Fibroblast of lung (primary cell): ENCODE measurements around the gene TLE5. TPM values are rescaled to one million over a fixed set of nuclear protein-coding genes. Genes with fewer than 3 reads are reported as not detected.

Experiments used
- DNase-seq, 2 donors: peaks; one replicate each; pipeline versions ENCODE4 v3.0.0 to v3.0.0-alpha.2; 2010; ENCODE audit warnings: low read depth in 2 of 2
- H2AFZ ChIP-seq: 2 replicates; pipeline ENCODE4 v1.5.1; 2012; ENCODE audit warnings: low read length, control low read depth, inconsistent platforms
- H3K27ac ChIP-seq: 2 replicates; pipeline ENCODE4 v1.5.1; 2011; ENCODE audit warnings: low read length, control low read depth; ENCODE audit not compliant: insufficient read depth
- H3K27me3 ChIP-seq: 2 replicates; pipeline ENCODE4 v1.5.1; 2011; ENCODE audit warnings: mild to moderate bottlenecking, low read length; ENCODE audit not compliant: control insufficient read depth, insufficient read depth
- H3K36me3 ChIP-seq: 2 replicates; pipeline ENCODE4 v1.5.1; 2011; ENCODE audit warnings: low read length; ENCODE audit not compliant: control insufficient read depth, insufficient read depth
- H3K4me1 ChIP-seq: 2 replicates; pipeline ENCODE4 v1.5.1; 2011; ENCODE audit warnings: low read length; ENCODE audit not compliant: control insufficient read depth, insufficient read depth; ENCODE audit errors: extremely low read depth
- H3K4me2 ChIP-seq: 2 replicates; pipeline ENCODE4 v1.5.1; 2011; ENCODE audit warnings: low read length, control low read depth; ENCODE audit not compliant: insufficient read depth; ENCODE audit errors: extremely low read depth
- H3K4me3 ChIP-seq, 4 experiments: fragments of 200-600 bp in 1 of 4; sonication (generic) in 1 of 4; replicated peaks in 1 of 4; 2 replicates each; pipeline ENCODE4 v1.5.1; 2011 to 2016; ENCODE audit warnings: low read length in 4 of 4, low read depth in 3 of 4, mild to moderate bottlenecking in 3 of 4, control low read depth in 2 of 4, inconsistent platforms in 1 of 4, mixed read lengths in 1 of 4; ENCODE audit not compliant: insufficient read depth in 1 of 4; ENCODE audit errors: control extremely low read depth in 1 of 4
- H3K79me2 ChIP-seq: 2 replicates; pipeline ENCODE4 v1.5.1; 2012; ENCODE audit warnings: mild to moderate bottlenecking, low read length, inconsistent platforms; ENCODE audit not compliant: control insufficient read depth, insufficient read depth
- H3K9ac ChIP-seq: 2 replicates; pipeline ENCODE4 v1.5.1; 2011; ENCODE audit warnings: mild to moderate bottlenecking, low read length, control low read depth; ENCODE audit not compliant: insufficient read depth
- H3K9me3 ChIP-seq: 2 replicates; pipeline ENCODE4 v1.5.1; 2012; ENCODE audit warnings: low read depth, low read length; ENCODE audit not compliant: control insufficient read depth, insufficient read depth
- H4K20me1 ChIP-seq: 2 replicates; pipeline ENCODE4 v1.5.1; 2011; ENCODE audit warnings: low read length; ENCODE audit not compliant: control insufficient read depth, insufficient read depth; ENCODE audit errors: extremely low read depth
- EZH2 ChIP-seq: IDR thresholded peaks from 2 replicates; pipeline ENCODE4 v1.5.1; 2012; ENCODE audit warnings: low read length, control low read depth, mild to moderate bottlenecking; ENCODE audit errors: missing control alignments
- polyA plus RNA-seq, 2 donors: library from polyadenylated mRNA; depleted of rRNA in 1 of 2; stranded (reverse) in 1 of 2; unstranded in 1 of 2; fragments of >200 nt; gene quantifications; 2 replicates each; pipeline ENCODE4 v1.2.1, GENCODE V29; 2011 to 2012; ENCODE audit warnings: missing spikeins in 1 of 2
- total RNA-seq: library from RNA; depleted of rRNA; stranded (reverse); fragments of >200 nt; gene quantifications from 2 replicates; pipeline ENCODE4 v1.2.1, GENCODE V29; 2014
- TF ChIP-seq, protein P1 (sequence below), 2 donors: IDR thresholded peaks in 1 of 2; conservative IDR thresholded peaks in 1 of 2; 1 replicate in 1 of 2; 2 replicates in 1 of 2; pipeline ENCODE4 v1.5.1; 2011 to 2012; ENCODE audit warnings: low read length in 2 of 2, control low read depth in 1 of 2, inconsistent platforms in 1 of 2, low read depth in 1 of 2, mild to moderate bottlenecking in 1 of 2

TLE5 gene
- total and polyA plus RNA-seq, 2 donors (not counting 1 experiment from before 2014, with no cell fraction given) = 173 to 319 TPM

- H3K79me2 ChIP-seq = no peaks in the 10 kb centered on the region
- no peak for TF ChIP-seq EZH2
- TF ChIP-seq, protein P1, sequence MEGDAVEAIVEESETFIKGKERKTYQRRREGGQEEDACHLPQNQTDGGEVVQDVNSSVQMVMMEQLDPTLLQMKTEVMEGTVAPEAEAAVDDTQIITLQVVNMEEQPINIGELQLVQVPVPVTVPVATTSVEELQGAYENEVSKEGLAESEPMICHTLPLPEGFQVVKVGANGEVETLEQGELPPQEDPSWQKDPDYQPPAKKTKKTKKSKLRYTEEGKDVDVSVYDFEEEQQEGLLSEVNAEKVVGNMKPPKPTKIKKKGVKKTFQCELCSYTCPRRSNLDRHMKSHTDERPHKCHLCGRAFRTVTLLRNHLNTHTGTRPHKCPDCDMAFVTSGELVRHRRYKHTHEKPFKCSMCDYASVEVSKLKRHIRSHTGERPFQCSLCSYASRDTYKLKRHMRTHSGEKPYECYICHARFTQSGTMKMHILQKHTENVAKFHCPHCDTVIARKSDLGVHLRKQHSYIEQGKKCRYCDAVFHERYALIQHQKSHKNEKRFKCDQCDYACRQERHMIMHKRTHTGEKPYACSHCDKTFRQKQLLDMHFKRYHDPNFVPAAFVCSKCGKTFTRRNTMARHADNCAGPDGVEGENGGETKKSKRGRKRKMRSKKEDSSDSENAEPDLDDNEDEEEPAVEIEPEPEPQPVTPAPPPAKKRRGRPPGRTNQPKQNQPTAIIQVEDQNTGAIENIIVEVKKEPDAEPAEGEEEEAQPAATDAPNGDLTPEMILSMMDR (conservative IDR thresholded peaks at IDR 0.05 in 1 of 2, IDR thresholded peaks at IDR 0.05 in 1 of 2; ENCODE audit: low read depth in 1 of 2, low read length in 2 of 2) = no peak
- H3K36me3 ChIP-seq = no peaks in the 10 kb centered on the region
- no peaks in the 10 kb centered on the region for H3K27me3 ChIP-seq
- no peak overlapping the region for H3K4me3 ChIP-seq
- H2AFZ ChIP-seq = no peak overlapping the region
- H3K4me1 ChIP-seq = no peaks in the 10 kb centered on the region
- no peak overlapping the region for H3K9ac ChIP-seq
- H3K4me2 ChIP-seq = no peak overlapping the region
- no peaks in the 10 kb centered on the region for H4K20me1 ChIP-seq
- H3K9me3 ChIP-seq = no peaks in the 10 kb centered on the region
- DNase-seq = no peak
- no peak overlapping the region for H3K27ac ChIP-seq
Observed at GRCh38 chr19:3005345-3005744, 57.0 kb downstream of the TLE5 start.

- H3K27ac ChIP-seq = no peak overlapping the region
- no peaks in the 10 kb centered on the region for H3K4me1 ChIP-seq
- H3K4me3 ChIP-seq = no peak overlapping the region
- H4K20me1 ChIP-seq = no peaks in the 10 kb centered on the region
- TF ChIP-seq, protein P1 (conservative IDR thresholded peaks at IDR 0.05 in 1 of 2, IDR thresholded peaks at IDR 0.05 in 1 of 2; ENCODE audit: low read depth in 1 of 2, low read length in 2 of 2) = no peak
- no peak for TF ChIP-seq EZH2
- H3K9me3 ChIP-seq = no peaks in the 10 kb centered on the region
- no peak for DNase-seq
- H2AFZ ChIP-seq = no peak overlapping the region
- H3K9ac ChIP-seq = no peak overlapping the region
- no peak overlapping the region for H3K4me2 ChIP-seq
- H3K79me2 ChIP-seq = no peaks in the 10 kb centered on the region
- no peaks in the 10 kb centered on the region for H3K36me3 ChIP-seq
- no peaks in the 10 kb centered on the region for H3K27me3 ChIP-seq
Observed at GRCh38 chr19:3004522-3004921, 57.8 kb downstream of the TLE5 start.

- Histone ChIP-seq H4K20me1 (no peaks in the 10 kb centered on the region), H3K4me1 (no peaks in the 10 kb centered on the region), H2AFZ (no peak overlapping the region), H3K27me3 (no peaks in the 10 kb centered on the region), H3K79me2 (no peaks in the 10 kb centered on the region), H3K4me3 (no peak overlapping the region), H3K36me3 (no peaks in the 10 kb centered on the region), H3K9me3 (no peaks in the 10 kb centered on the region), H3K4me2 (no peak overlapping the region), H3K27ac (no peak overlapping the region), H3K9ac (no peak overlapping the region)
- TF ChIP-seq, protein P1 (conservative IDR thresholded peaks at IDR 0.05 in 1 of 2, IDR thresholded peaks at IDR 0.05 in 1 of 2; ENCODE audit: low read depth in 1 of 2, low read length in 2 of 2) = no peak
- no peak for TF ChIP-seq EZH2
- no peak for DNase-seq
Observed at GRCh38 chr19:3003046-3003445, 59.2 kb downstream of the TLE5 start.

Other genes with a start within 250 kb of the TLE5 start
- gene ZNF554, start 242.6 kb downstream of the TLE5 start, total RNA-seq = 4.9 and 5.8 TPM in 2 replicates
- 1.0 and 2.0 TPM in 2 replicates for gene ZNF554, start 242.6 kb downstream of the TLE5 start, polyA plus RNA-seq
- 4.6 and 5.9 TPM in 2 replicates for gene ZNF555, start 221.0 kb downstream of the TLE5 start, total RNA-seq
- gene ZNF555, start 221.0 kb downstream of the TLE5 start, polyA plus RNA-seq = 3.8 and 5.0 TPM in 2 replicates
- under 0.01 and 0.17 TPM in 2 replicates for gene ZNF556, start 195.2 kb downstream of the TLE5 start, total RNA-seq
- gene ZNF556, start 195.2 kb downstream of the TLE5 start, polyA plus RNA-seq = 0.02 and 0.09 TPM in 2 replicates
- gene ZNF57, start 161.6 kb downstream of the TLE5 start, total RNA-seq = 4.1 and 5.3 TPM in 2 replicates
- gene ZNF57, start 161.6 kb downstream of the TLE5 start, polyA plus RNA-seq = 2.2 and 2.8 TPM in 2 replicates
- gene ZNF77, start 117.5 kb downstream of the TLE5 start, total RNA-seq = 3.9 and 5.0 TPM in 2 replicates
- 3.3 and 4.0 TPM in 2 replicates for gene ZNF77, start 117.5 kb downstream of the TLE5 start, polyA plus RNA-seq
- 0.51 and 1.7 TPM in 2 replicates for gene TLE6, start 84.9 kb downstream of the TLE5 start, total RNA-seq
- 0.24 and 0.56 TPM in 2 replicates for gene TLE6, start 84.9 kb downstream of the TLE5 start, polyA plus RNA-seq
- gene TLE2, start 33.2 kb downstream of the TLE5 start, total RNA-seq = 3.8 and 4.9 TPM in 2 replicates
- 0.90 and 1.8 TPM in 2 replicates for gene TLE2, start 33.2 kb downstream of the TLE5 start, polyA plus RNA-seq
- gene GNA11, start 31.9 kb upstream of the TLE5 start, total RNA-seq = 40.8 and 46.2 TPM in 2 replicates
- gene GNA11, start 31.9 kb upstream of the TLE5 start, polyA plus RNA-seq = 43.7 and 61.4 TPM in 2 replicates
- gene GNA15, start 73.5 kb upstream of the TLE5 start, total RNA-seq = not detected in 2 replicates
- gene GNA15, start 73.5 kb upstream of the TLE5 start, polyA plus RNA-seq = not detected in 2 replicates
- not detected in 2 replicates for gene S1PR4, start 116.3 kb upstream of the TLE5 start, total RNA-seq
- not detected in 2 replicates for gene S1PR4, start 116.3 kb upstream of the TLE5 start, polyA plus RNA-seq
- 24.4 and 35.8 TPM in 2 replicates for gene NCLN, start 123.4 kb upstream of the TLE5 start, total RNA-seq
- 33.0 and 52.5 TPM in 2 replicates for gene NCLN, start 123.4 kb upstream of the TLE5 start, polyA plus RNA-seq
- under 0.01 TPM in 1 of 2 replicates, not detected in the other for gene CELF5, start 162.2 kb upstream of the TLE5 start, total RNA-seq
- not detected in 2 replicates for gene CELF5, start 162.2 kb upstream of the TLE5 start, polyA plus RNA-seq